Stimulated activated CD8-positive, alpha-beta memory T cell treated with anti-CD3 and anti-CD28 coated beads, Interleukin-2, amount 100 ng/mL, for 48 hours (primary cell): ENCODE measurements around the gene PGM5.
"Not testable (repeated sequence)": the region's sequence is repeated elsewhere in the genome, so short reads cannot be mapped to it uniquely, and the experiment has no call there.

Source experiments
- DNase-seq, 2 donors: peaks; one replicate each; pipeline ENCODE4 v3.0.0-alpha.2; 2020; ENCODE audit warnings: low read depth in 2 of 2

Gene PGM5

DNA sequence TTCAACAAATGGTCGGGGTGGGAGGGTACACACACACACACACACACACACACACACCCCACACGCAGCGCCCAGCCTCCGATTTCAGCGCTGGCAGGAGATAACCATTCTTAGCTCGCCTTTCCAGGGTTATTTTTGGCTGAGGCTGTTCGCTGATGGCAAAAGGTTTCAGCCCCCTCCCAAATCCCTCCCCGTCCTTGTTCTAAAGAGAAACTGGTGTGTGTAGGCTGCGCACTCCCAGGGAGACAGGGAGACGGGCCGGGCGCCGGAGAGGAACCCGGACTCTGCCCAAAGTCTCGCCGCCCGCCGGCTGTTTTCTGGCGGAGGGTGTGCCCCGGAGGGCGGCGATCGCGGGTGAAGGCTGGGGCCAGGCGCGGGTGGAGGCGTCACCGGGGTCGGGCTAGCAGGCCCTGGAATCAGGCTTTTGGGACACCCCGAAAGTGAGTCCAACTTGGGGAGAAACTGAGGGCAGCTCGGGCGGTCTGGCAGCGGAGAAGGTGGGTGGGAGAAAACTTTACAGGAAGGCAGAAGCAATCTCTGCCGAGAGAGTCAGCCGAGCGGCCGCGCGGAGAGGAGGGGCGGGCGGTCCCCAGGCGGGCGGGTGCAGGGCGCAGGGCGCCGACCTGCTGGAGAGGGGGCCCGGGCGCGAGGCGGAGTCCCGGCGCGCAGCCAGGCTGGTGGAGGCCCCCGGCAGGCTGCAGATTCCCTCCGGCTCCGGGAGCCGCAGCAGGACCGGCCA is at the start of gene PGM5:
PGM5 (plus strand) TSS at position 232 of the 739 bp plus-strand sequence. CDS start 517 bp downstream, outside the sequence.
- not testable (repeated sequence) for DNase-seq

DNA sequence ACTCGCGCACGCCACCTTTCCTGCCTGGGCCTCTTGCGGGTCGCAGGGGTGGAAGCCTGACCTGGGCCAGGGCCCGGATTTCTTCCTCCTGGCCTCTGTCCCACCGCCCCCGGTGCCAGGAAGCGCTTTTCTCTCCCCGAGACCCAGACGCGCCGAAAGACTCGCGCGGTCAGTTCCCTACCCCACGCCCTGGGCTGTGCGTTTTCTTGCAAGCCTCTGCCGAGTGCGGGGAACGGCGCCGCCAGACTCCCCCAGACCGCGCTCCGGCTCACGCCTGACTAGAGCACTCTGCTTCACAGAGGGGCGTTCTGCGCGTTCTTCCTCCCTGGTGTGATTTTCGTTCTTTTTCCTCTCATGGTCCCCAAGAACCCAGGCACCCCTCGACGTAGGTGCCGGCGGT is 49.3 kb upstream of the PGM5 start:
- not testable (repeated sequence) for DNase-seq

DNA sequence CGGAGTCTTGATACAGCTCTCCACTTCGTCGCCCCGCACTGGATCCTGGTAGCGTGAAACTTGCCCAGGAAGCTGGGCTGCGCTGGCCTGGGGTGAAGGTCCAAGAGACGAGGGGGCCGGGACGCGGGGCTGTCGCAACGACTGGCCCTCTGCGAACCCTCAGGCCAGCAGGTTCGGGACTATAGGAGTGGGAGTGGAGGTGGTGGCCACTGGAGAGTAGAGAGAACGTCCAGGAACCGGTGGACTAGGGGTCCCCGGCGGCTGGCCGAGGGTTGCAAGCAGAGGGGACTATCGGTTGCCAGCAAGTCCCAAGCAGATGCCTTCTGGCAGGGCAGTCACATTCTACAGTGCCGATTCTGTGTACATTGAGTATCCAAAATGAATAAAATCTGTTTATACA is 48.8 kb upstream of the PGM5 start:
- not testable (repeated sequence) for DNase-seq

DNA sequence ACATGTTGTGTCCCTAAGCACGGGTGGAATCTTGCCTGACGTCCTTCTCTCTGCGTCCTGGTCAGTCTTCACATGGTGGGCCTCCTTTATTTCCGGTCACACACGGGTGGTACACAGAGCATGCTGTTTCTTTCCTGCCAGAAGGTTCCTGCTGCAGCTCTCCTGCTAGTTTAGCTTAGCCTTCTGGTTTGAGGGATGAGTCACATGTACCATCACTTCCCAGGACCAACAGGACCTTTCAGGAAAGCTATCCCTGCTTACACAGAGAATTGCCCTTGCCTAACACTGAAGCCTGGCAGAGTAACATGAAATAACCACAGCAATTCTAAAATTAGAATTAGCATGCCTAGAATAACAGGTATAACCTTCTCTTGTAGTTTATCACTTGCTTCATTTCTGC is 45.2 kb upstream of the PGM5 start:
- not testable (repeated sequence) for DNase-seq

DNA sequence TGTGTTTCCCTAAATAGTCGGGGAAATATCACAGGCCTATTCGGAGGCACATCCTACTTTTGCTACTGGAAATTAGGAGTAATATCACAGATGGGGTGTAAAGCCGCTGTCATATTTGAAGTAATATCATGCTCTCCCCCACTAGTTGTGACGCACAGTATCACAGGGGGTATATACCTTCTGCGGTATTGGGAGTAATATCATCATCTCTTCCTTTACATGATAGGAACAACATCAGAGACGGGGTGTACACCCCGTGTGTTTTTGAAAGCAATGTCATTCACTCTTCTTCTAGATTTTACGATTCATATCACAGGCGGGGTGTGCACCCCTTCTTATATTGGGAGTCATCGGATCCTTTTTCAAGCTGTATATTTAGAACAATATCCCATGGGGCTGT is 38.2 kb upstream of the PGM5 start:
- not testable (repeated sequence) for DNase-seq

DNA sequence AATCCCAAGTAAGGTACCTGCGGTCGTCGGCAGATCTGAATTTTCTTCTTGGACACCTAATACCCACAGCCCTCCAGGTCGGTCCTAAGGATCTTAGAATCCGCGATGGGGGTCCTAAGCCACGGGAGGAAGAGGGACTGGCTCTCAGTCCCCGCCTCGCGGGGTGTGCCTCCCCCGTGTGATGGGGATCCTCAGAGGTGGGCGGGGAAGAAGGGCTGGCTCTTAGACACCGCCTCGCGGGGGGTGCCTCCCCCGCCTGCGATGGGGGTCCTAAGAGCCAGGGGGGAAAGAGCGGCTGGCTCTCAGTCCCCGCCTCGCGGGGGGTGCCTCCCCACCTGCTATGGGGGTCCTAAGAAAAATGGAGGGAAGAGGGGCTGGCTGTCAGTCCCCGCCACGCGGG is 32.7 kb upstream of the PGM5 start:
- DNase-seq: not testable (repeated sequence)

DNA sequence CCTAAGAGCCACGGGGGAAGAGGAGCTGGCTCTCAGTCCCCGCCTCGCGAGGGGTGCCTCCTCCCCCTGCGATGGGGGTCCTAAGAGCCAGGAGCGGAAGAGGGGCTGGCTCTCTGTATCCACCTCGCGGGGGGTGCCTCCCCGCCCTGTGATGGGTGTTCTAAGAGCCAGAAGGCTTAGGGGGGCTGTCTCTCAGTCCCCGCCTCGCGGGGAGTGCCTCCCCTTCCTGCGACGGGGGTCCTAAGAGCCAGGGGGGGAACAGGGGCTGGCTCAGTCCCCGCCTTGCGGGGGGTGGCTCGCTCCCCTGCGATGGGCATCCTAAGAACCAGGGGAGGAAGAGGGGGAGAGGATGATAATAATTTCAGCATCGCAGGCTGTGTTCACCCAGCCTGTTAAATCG is 31.9 kb upstream of the PGM5 start:
- DNase-seq: not testable (repeated sequence)

DNA sequence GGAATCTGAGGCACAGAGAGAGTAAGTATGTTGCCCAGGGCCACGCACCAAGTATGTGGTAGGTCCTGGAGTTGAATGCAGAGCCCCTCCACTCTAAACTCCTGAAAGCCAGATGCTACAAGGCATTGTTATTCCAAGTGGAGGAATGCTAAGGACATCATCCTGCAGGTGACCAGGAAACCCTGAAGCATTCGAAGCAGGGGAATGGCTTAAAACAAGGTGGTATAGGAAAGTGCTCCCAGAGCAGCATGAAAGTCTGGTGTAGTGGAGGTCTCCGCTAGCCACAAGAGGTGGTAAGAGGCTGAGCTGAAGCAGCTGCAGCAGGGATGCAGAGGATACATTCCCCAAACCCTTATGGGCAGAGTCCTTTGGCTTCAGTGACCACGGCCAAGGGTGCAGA is 27.3 kb upstream of the PGM5 start:
- DNase-seq: not testable (repeated sequence)

DNA sequence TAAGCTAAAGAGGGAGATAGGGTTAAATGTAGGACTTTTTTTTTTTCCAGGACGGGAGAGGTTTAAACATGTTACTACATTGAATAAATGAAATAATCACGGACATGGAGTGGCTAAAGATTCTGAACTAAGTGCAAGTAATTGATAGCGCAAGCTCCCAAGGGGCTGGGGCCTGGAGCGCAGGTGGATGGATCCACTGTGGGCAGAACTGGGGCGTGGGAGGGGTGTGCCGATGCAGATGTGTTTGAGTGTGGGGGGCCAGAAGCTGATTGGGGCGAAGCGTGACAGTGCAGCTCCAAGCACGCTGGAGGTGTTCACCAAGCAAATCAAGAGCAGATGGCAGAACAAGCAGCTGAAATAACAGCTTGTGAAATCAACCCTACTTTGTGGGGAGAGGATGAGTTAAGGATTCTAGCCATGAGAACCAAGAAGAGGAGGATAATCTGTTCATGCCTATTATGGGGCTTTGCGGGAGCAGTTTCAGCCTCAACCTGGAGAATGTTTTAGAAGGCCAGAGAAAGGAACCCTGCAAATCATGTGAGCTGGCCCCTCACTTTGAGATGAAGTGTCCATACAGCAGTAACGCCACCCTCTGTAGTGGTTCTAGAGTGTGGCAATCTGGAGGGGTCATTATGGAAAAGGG is 25.8 kb upstream of the PGM5 start:
- DNase-seq: not testable (repeated sequence)

DNA sequence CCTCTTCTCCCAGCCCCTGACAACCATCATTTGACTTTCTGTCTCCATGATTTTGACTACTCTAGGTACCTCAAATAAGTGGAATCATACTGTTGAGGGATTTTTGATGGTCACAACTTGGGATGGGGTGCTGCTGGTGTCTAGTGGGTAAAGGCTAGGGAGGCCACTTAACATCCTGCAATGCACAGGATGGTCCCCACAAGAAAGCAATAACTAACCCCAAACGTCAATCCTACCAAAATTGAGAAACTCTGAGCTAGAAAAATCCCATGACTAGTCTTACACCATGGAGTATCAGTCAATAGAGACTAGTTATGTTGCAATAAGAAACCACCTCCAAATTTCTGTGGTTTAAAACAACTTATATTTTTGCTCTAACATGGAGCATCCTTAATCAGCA is 24.3 kb upstream of the PGM5 start:
- DNase-seq: not testable (repeated sequence)

DNA sequence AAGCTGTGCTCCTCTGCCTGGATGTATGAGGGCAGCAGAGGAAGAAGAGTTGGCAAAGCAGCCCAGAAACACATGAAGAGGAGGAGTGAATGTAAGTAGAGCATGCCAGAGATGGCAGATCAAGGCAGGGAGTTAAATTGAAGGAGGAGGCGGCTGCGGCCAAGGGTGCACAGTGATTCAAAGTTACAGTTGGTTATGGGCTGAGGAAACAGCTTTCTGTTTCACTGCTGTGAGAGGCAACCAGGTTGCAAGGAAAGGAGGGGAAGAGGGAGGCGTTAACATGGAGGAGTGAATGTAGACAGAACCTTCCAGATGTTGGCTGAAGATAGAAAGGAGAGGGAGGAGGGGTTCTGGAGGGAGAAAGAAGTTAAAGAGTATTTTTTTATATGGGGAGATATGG is 20.5 kb upstream of the PGM5 start:
- DNase-seq: not testable (repeated sequence)

DNA sequence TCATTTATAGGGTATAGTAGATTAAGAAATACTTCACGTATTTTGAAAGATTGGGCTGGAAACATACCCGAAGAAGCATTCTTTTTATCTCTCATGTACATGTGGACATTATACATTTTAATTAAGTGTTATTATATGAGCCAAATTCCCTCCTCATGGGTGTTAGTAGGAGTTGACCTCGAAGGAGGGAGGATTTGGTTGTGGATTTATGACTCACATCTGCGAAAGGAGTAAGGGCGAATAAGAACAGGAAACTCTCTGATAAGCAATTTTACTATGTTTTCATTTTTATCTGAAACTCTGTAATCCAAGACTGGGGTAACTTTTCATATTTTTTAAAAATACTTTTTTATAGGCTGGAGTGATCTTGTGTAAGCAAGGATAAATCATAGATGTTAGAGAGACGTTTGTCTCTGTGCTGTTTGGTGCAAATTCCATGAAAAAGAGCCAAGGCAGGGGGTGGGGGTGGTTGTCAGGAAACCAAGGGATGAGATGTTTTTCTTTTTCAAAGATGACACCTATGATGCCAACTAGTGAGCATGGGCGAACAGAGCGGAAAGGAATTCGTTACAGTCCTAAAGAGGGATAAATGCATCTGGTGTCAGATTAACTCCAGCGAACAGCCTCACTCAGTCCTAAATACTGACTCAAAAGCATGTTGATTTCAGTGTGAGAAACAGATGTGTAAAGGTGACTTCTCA is 19.6 kb upstream of the PGM5 start:
- DNase-seq: not testable (repeated sequence)

DNA sequence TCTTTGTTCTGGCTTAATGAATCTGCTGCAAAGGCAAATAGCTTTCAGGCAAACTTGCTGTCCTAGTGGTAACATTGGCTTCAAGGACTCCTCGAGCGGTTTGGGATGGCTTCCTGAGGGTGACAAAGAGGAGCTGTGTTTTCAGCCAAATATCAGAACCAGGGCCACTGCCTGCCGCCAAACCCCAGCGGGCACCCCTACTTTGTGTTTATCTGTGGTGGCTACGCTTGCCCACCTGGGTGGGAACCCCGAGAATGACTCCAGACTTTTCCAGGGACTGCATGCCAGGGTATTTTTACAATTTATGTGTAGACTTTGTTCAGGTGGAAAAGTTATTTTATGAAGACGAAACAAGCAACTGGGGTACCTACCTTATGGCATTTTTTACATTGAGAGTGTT is 18.4 kb upstream of the PGM5 start:
- DNase-seq: not testable (repeated sequence)

DNA sequence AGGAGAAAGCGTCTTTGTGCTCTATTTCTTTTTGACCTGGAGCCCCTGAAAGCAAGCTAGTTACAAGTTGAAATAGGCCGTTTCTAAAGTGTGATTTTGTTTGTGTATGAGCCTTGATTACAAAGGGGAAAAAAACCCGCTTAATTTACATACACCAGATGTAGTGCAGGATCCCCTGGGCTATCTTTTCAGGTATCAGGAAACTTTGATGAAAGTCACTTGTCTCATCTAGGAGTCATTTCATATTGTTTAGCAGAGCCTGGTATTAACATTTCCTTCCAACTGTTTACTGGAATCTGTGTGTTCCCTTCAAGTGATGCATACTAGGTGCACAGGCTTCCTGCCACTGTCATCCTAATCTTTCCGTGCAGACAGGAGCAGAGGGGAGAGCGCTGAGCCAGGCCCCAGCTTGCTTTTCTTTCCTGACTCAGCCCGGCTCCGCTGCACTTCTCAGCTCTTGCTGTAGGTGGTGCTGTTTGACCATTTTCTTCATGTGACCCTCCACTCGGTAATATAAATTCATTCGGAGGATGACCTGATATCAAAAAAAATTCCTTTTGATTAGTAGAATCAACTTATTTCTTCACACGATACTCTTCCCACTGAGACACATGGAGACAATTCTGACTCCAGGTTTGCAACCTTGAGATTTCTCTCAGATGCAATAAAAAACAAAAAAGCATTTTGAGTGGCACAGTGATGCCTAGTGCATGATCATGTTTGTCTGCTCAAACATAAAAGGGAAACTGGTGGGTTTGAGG is 14.0 kb upstream of the PGM5 start:
- DNase-seq: not testable (repeated sequence)

DNA sequence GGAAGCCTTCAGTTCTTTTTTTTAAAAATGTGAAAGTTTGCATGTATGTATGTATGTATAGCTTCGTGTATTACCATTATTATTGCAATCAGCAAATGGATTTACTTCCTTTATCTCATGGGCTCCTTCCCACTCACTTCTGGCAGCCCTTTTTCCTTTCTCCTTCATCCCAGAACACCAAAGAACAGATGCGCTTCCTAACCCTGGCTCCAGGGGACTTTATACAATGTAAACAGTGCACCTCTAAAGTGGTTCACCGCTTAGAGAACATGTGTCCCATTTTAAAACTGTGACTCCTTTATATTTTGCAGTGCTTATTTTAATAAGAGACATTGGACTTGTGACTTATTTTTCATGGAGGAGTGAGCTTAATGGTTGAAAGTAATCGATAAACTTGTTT is 13.2 kb upstream of the PGM5 start:
- not testable (repeated sequence) for DNase-seq

DNA sequence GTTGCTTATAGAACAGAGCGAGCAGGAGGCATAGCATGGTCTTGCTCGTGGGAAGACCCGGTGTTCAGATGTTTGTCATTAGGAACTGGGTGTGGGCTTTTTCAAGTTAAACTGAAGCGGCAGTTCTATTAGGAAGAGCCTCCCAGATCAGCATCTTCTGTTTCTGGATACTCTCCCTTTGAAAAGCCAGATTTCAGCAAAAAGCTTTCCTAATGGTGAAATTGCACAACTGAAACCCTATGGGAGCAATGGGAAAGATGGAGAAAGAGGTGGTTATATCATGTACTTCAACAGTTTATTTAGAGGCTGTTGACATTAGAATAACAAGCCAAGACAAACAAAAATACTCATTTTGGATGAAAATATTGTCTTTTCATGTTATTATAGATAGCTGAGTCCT is 12.4 kb upstream of the PGM5 start:
- not testable (repeated sequence) for DNase-seq

DNA sequence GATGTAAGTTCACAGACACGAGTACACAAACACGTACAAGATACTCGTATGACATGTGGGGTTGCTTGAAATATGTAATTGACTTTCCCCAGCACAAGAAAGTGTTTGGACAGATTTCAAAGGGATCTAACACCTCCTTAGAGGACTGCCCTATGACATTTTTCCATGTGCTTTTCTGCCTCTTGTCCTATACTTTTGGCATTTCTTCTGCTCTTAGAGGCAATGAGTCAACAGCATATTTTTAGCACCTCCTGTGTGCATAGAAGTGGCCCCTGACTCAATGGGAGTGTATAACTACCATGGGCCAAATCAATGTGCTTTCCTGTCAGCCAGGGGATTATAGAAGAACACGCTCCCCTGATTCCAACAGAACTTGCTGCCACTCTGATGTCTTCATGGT is 4.7 kb upstream of the PGM5 start:
- DNase-seq: not testable (repeated sequence)

DNA sequence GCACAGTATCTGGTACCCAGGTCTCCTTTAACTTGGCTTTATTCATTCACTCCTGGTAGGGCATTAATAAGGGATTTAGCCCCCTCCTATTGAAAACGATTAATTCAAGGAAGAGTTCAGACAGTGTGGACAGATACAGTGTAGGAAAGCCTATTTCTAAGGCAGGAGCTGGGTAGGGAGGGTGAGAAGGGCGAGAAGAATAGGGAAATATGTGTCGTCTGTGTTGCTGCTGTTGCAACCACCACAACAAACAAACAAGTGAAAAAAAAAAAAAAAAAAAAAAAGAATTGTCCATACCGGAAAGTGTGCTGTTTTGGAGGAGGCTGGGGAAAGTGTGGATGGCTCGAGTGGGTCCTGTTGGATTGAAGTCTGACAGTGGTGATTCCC is 425 bp upstream of the PGM5 start:
- not testable (repeated sequence) for DNase-seq

DNA sequence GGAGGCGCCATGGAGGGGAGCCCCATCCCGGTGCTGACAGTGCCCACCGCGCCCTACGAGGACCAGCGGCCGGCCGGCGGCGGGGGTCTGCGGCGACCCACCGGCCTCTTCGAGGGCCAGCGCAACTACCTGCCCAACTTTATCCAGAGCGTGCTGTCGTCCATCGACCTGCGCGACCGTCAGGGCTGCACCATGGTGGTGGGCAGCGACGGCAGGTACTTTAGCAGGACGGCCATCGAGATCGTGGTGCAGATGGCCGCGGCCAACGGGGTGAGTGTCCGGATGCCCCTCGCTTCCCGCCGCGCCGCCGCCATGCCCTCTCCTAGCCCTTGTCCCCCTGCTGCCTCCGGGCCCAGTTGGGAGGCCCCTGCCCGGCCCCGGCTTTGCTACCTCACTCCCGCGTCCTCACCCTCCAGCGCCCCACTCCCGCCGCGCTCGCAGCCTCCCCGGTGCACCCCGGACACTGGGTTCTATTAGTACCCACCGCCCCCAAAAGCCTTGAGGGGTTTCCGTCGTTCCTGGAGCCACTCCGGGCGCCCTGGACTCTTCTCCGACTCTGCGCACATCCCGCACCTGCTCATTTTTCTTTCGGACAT is 806 bp downstream of the PGM5 start:
- not testable (repeated sequence) for DNase-seq

DNA sequence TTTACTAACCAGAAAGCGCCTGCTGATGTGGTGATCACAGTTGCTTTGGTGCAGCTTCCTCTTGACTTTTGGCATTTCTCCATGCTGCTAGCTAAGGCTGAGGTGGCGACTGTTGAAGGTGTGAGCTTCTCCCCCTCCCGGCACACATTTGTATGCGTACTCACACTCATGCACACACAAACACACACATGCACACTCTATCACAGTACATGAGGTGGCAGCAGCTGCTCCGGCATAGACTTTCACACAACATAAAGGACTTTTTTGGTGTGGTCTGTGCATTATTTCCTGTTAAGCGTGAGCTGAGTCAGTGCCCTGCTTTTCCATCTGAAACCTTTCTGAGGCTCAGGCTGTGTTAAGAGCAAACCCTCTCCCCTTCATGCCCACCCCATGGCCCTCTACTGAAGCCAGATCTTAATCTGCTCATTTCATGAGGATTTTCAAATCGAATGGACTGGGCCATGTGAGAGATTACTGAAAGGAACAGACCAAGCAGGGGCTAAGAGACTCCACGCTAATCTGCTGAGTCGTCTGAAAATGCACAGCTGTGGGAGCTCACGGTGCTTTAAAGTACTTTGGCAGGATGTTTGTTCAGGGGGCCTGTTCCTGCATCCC is 10.6 kb downstream of the PGM5 start:
- DNase-seq: not testable (repeated sequence)

DNA sequence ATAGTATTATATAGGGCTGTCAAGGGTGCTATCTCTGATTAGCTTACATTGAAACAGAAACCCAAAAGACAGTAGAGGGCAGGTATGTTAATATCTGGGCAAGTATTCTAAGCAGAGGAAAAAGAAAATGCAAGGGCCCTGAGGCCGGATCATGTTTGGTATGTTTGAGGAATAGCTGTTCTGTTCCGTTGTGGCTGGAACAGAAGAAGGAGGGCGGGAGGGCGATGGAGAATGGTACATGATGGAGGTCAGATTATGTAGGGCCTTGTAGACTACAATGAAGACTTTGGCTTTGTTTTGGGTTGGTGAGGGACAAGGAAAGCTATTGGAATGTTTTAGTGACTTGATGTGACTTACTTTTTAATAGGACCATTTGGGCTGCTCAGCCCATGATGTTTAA is 19.4 kb downstream of the PGM5 start:
- not testable (repeated sequence) for DNase-seq
